H1 (cell line): Measurements from ENCODE around the gene REG3G.

Source experiments
- BRCA1 ChIP-seq: IDR thresholded peaks from 2 replicates; pipeline ENCODE4 v1.6.1; 2012; ENCODE audit warnings: low read depth, low read length, improper control_type of control experiment
- EP300 ChIP-seq, 2 experiments: IDR thresholded peaks; 1 replicate in 1 of 2; 2 replicates in 1 of 2; pipeline ENCODE4 v1.6.1; 2011 to 2012; ENCODE audit warnings: low read depth in 2 of 2, low read length in 2 of 2, mild to moderate bottlenecking in 2 of 2, borderline replicate concordance in 1 of 2, inconsistent platforms in 1 of 2, moderate library complexity in 1 of 2
- EZH2 ChIP-seq: fragments of 200-600 bp; sonication (generic); IDR thresholded peaks from 2 replicates; pipeline ENCODE4 v1.7.1; 2012; ENCODE audit warnings: low read depth, mild to moderate bottlenecking, moderate library complexity, low read length, inconsistent platforms; ENCODE audit not compliant: severe bottlenecking
- RNF2 ChIP-seq: fragments of 200-900, 300-1000 bp; sonication (generic); IDR thresholded peaks from 2 replicates; pipeline ENCODE4 v1.7.1; 2016; ENCODE audit warnings: borderline replicate concordance, low read depth, mild to moderate bottlenecking, antibody characterized with exemption, low read length; ENCODE audit not compliant: poor library complexity, severe bottlenecking; ENCODE audit errors: missing control alignments
- SP2 ChIP-seq: IDR thresholded peaks from 2 replicates; pipeline ENCODE4 v1.6.1; 2012; ENCODE audit warnings: mild to moderate bottlenecking, low read length, inconsistent platforms
- SP4 ChIP-seq: IDR thresholded peaks from 2 replicates; pipeline ENCODE4 v1.6.1; 2012; ENCODE audit warnings: low read length, inconsistent platforms
- TF ChIP-seq, protein P1 (sequence below), 3 experiments: IDR thresholded peaks; 1 replicate in 2 of 3; 2 replicates in 1 of 3; pipeline versions ENCODE4 v1.5.1 to v1.6.1; 2011; ENCODE audit warnings: low read length in 3 of 3, mild to moderate bottlenecking in 3 of 3, inconsistent platforms in 2 of 3, low read depth in 1 of 3, moderate library complexity in 1 of 3; ENCODE audit not compliant: insufficient read depth in 1 of 3; ENCODE audit errors: control extremely low read depth in 1 of 3

DNA sequence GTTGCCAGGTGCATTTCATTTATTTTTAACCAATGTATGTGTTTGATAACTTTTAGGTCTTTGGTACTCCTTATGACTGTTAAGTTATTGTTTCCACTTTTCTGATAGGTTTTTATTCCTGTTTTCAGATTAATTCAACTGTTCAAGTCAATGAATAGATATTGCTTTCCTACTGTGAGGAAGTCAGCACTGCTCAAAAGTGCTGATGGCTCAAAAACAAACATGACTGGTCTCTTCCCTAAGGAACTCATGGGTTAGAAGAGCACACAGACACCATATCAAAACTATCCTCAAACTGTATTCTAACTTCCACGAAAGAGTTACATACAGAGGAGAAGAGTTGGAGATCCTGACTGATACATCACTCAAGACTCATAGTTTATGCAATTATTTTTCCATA, 39.9 kb upstream of the REG3G start:
- TF ChIP-seq SP2 (no peak), RNF2 (no peak), EP300 (IDR thresholded peaks at IDR 0.05; ENCODE audit: borderline replicate concordance in 1 of 2, low read depth in 2 of 2, low read length in 2 of 2) (no peak), BRCA1 (no peak), SP4 (no peak), EZH2 (no peak)
- TF ChIP-seq, protein P1, sequence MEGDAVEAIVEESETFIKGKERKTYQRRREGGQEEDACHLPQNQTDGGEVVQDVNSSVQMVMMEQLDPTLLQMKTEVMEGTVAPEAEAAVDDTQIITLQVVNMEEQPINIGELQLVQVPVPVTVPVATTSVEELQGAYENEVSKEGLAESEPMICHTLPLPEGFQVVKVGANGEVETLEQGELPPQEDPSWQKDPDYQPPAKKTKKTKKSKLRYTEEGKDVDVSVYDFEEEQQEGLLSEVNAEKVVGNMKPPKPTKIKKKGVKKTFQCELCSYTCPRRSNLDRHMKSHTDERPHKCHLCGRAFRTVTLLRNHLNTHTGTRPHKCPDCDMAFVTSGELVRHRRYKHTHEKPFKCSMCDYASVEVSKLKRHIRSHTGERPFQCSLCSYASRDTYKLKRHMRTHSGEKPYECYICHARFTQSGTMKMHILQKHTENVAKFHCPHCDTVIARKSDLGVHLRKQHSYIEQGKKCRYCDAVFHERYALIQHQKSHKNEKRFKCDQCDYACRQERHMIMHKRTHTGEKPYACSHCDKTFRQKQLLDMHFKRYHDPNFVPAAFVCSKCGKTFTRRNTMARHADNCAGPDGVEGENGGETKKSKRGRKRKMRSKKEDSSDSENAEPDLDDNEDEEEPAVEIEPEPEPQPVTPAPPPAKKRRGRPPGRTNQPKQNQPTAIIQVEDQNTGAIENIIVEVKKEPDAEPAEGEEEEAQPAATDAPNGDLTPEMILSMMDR (IDR thresholded peaks at IDR 0.05; ENCODE audit: control extremely low read depth in 1 of 3, insufficient read depth in 1 of 3, low read depth in 1 of 3, low read length in 3 of 3): no peak
